HepG2 (cell line): ENCODE results near the gene MRFAP1L1. TPM values are rescaled to one million over a fixed set of nuclear protein-coding genes. Genes with fewer than 3 reads are reported as not detected.
A peak's percentile ranks its signal among the peaks of the same experiment; 100 is the strongest.

ENCODE experiments used
- AFF4 ChIP-seq: sonication (generic); formaldehyde crosslinking; IDR thresholded peaks from 2 replicates; pipeline ENCODE4 v1.4.0; 2020; ENCODE audit warnings: missing genetic modification reagents
- CBX1 ChIP-seq: IDR thresholded peaks from one replicate; pipeline ENCODE4 v1.6.1; 2016; ENCODE audit warnings: antibody characterized with exemption, low read depth
- DBP ChIP-seq: sonication (generic); formaldehyde crosslinking; IDR thresholded peaks from 2 replicates; pipeline ENCODE4 v1.4.0; 2020; ENCODE audit warnings: missing genetic modification reagents; ENCODE audit errors: not compliant biosample characterization
- IRF9 ChIP-seq: sonication (generic); formaldehyde crosslinking; IDR thresholded peaks from 2 replicates; pipeline ENCODE4 v1.8.0; 2022; ENCODE audit warnings: missing genetic modification reagents, mild to moderate bottlenecking, borderline replicate concordance
- KAT7 ChIP-seq: IDR thresholded peaks from 2 replicates; pipeline ENCODE4 v1.6.1; 2018; ENCODE audit warnings: borderline replicate concordance, missing compliant biosample characterization
- MYPOP ChIP-seq: sonication (generic); formaldehyde crosslinking; IDR thresholded peaks from 2 replicates; pipeline ENCODE4 v1.8.1; 2023; ENCODE audit warnings: mild to moderate bottlenecking, moderate library complexity, missing genetic modification reagents
- PAXIP1 ChIP-seq: sonication (generic); formaldehyde crosslinking; conservative IDR thresholded peaks from 2 replicates; pipeline ENCODE4 v1.4.0; 2020; ENCODE audit warnings: mild to moderate bottlenecking, missing genetic modification reagents, moderate library complexity
- SIX1 ChIP-seq: sonication (generic); formaldehyde crosslinking; IDR thresholded peaks from 2 replicates; pipeline ENCODE4 v1.4.0; 2020; ENCODE audit warnings: missing genetic modification reagents, borderline replicate concordance
- SPEN ChIP-seq: sonication (generic); formaldehyde crosslinking; IDR thresholded peaks from 2 replicates; pipeline ENCODE4 v1.5.1; 2020; ENCODE audit warnings: low read depth, mild to moderate bottlenecking, missing genetic modification reagents
- TBX3 ChIP-seq: fragments of 450-650 bp; IDR thresholded peaks from 2 replicates; pipeline ENCODE4 v1.6.1; 2017; ENCODE audit warnings: antibody characterized with exemption, mild to moderate bottlenecking, inconsistent platforms, borderline replicate concordance
- TCF7L2 ChIP-seq: IDR thresholded peaks from 2 replicates; pipeline ENCODE4 v1.6.1; 2011; ENCODE audit warnings: mild to moderate bottlenecking, low read depth, low read length, moderate library complexity
- ZNF225 ChIP-seq: sonication (generic); formaldehyde crosslinking; IDR thresholded peaks from 2 replicates; pipeline ENCODE4 v1.4.0; 2020; ENCODE audit warnings: mild to moderate bottlenecking, missing genetic modification reagents
- ZNF749 ChIP-seq: sonication (generic); formaldehyde crosslinking; IDR thresholded peaks from 2 replicates; pipeline ENCODE4 v1.8.0; 2022; ENCODE audit warnings: mild to moderate bottlenecking, missing genetic modification reagents, moderate library complexity, borderline replicate concordance
- ZSCAN25 ChIP-seq: sonication (generic); formaldehyde crosslinking; IDR thresholded peaks from 2 replicates; pipeline ENCODE4 v1.8.0; 2022; ENCODE audit warnings: mild to moderate bottlenecking, missing genetic modification reagents
- polyA plus RNA-seq, 8 experiments: library from polyadenylated mRNA; depleted of rRNA in 3 of 8; stranded (reverse) in 7 of 8; unstranded in 1 of 8; fragments of >200 nt; fragmentation: Illumina TruSeq in 4 of 8; extraction: Trizol in 4 of 8; gene quantifications; 2 replicates each; pipeline versions ENCODE4 v1.2.1 to v1.2.3, GENCODE V29; 2011 to 2016; ENCODE audit warnings: low read depth in 4 of 8, missing spikeins in 1 of 8, mixed read lengths in 1 of 8; ENCODE audit not compliant: insufficient read depth in 1 of 8
- total RNA-seq, 5 experiments: library from RNA; depleted of rRNA; stranded (reverse); fragments of >200 nt; fragmentation: Illumina TruSeq; extraction: Trizol; gene quantifications; 2 replicates each; pipeline ENCODE4 v1.2.3, GENCODE V29; 2016; ENCODE audit warnings: low read depth in 1 of 5

The MRFAP1L1 gene
- total and polyA plus RNA-seq, 2 of the 13 experiments (the other 11 are each of a cell fraction or from before 2014, with no cell fraction given), result 44.8 to 76.6 TPM

- peak; percentile 59 for TF ChIP-seq PAXIP1 (CRISPR knock-in tag)
- peak; percentile 79; the same call in 1 of the 2 replicates for TF ChIP-seq ZNF749 (CRISPR knock-in tag)
- no peak for TF ChIP-seq TCF7L2
- TF ChIP-seq DBP, result no peak
- TF ChIP-seq ZNF225 (CRISPR knock-in tag), result no peak
- TF ChIP-seq MYPOP, result peak; percentile 82
- no peak for TF ChIP-seq CBX1
- no peak for TF ChIP-seq TBX3
- TF ChIP-seq IRF9 (CRISPR knock-in tag), result peak; percentile 75
- TF ChIP-seq SIX1 (CRISPR knock-in tag), result no peak
- TF ChIP-seq KAT7 (CRISPR knock-in tag), result peak; percentile 59; the same call in 1 of the 2 replicates
- 0 out of 2 replicates have a peak, but pooled peaks have one; percentile 56 for TF ChIP-seq ZSCAN25 (CRISPR knock-in tag)
- peak; percentile 82; the same call in 1 of the 2 replicates for TF ChIP-seq AFF4
- TF ChIP-seq SPEN, result peak; percentile 83; the same call in 1 of the 2 replicates
Measured at GRCh38 chr4:6693231-6694176, 16.2 kb downstream of the MRFAP1L1 start, which contains the start of gene S100P (continued).
